A673 (cell line): ENCODE measurements around the gene UBN2. TPM values are rescaled to one million over a fixed set of nuclear protein-coding genes. Genes with fewer than 3 reads are reported as not detected.

Experiments
- BruUV-seq: library from RNA; stranded (reverse); fragments of 400-500 nt; replicated peaks from 2 replicates; lab custom pipeline; 2021; lab: Mats Ljungman, UMichigan
- CTCF ChIA-PET: fragments of 300-600 bp; sonication (Branson Sonifier 250); formaldehyde crosslinking; loops from one replicate; lab custom pipeline; 2022; ENCODE audit warnings: antibody characterized with exemption; lab: Charles Lee
- POLR2A ChIA-PET: fragments of 300-600 bp; sonication (Branson Sonifier 250); formaldehyde crosslinking; loops from one replicate; lab custom pipeline; 2022; ENCODE audit warnings: antibody characterized with exemption; ENCODE audit not compliant: low non-redundant PET; lab: Charles Lee
- DNase-seq: peaks from one replicate; pipeline ENCODE4 v3.0.0-alpha.2; 2015; ENCODE audit warnings: low spot score
- H3K27ac ChIP-seq: fragments of 200-600 bp; sonication (generic); 2 replicates; pipeline ENCODE4 v1.5.1; 2016; ENCODE audit warnings: mixed run types, low read depth, mild to moderate bottlenecking, mixed read lengths, antibody characterized with exemption, low read length; ENCODE audit not compliant: poor library complexity, severe bottlenecking
- H3K27me3 ChIP-seq: fragments of 200-600 bp; sonication (generic); replicated peaks from 2 replicates; pipeline ENCODE4 v1.6.1; 2017; ENCODE audit warnings: mixed run types, low read depth, mild to moderate bottlenecking, mixed read lengths, antibody characterized with exemption, low read length; ENCODE audit not compliant: insufficient read depth, poor library complexity
- H3K36me3 ChIP-seq: fragments of 200-600 bp; sonication (generic); 2 replicates; pipeline ENCODE4 v1.6.1; 2016; ENCODE audit warnings: mixed run types, mild to moderate bottlenecking, mixed read lengths, antibody characterized with exemption, low read length; ENCODE audit not compliant: insufficient read depth, poor library complexity, severe bottlenecking
- H3K4me1 ChIP-seq: fragments of 200-600 bp; sonication (generic); 2 replicates; pipeline ENCODE4 v1.6.1; 2017; ENCODE audit warnings: mixed run types, mild to moderate bottlenecking, mixed read lengths, antibody characterized with exemption, low read length; ENCODE audit not compliant: insufficient read depth, poor library complexity, severe bottlenecking
- H3K4me3 ChIP-seq: fragments of 200-600 bp; sonication (generic); 2 replicates; pipeline ENCODE4 v1.5.1; 2016; ENCODE audit warnings: low read depth, mixed run types, mild to moderate bottlenecking, mixed read lengths, low read length; ENCODE audit not compliant: poor library complexity, severe bottlenecking
- H3K9me3 ChIP-seq: fragments of 200-600 bp; sonication (generic); 2 replicates; pipeline ENCODE4 v1.6.1; 2016; ENCODE audit warnings: mixed run types, low read depth, mild to moderate bottlenecking, mixed read lengths, antibody characterized with exemption, low read length; ENCODE audit not compliant: poor library complexity, severe bottlenecking
- EZH2 ChIP-seq: fragments of 200-600 bp; sonication (generic); IDR thresholded peaks from 2 replicates; pipeline ENCODE4 v1.6.1; 2017; ENCODE audit warnings: borderline replicate concordance, low read depth, mild to moderate bottlenecking, mixed read lengths, antibody characterized with exemption, low read length; ENCODE audit not compliant: poor library complexity, severe bottlenecking
- intact Hi-C: fragments of 100-400 bp; cut with micrococcal nuclease; formaldehyde crosslinking; loops from one replicate; pipeline ENCODE4 v1.10.0; 2022; ENCODE audit not compliant: unreplicated experiment
- total RNA-seq: library from RNA; stranded (reverse); gene quantifications from 2 replicates; pipeline ENCODE4 v1.2.3, GENCODE V29; 2021
- TF ChIP-seq, protein P1 (sequence below): fragments of 300-800, 200-600 bp; sonication (generic); conservative IDR thresholded peaks from 2 replicates; pipeline ENCODE4 v1.5.1; 2017; ENCODE audit warnings: low read depth, mild to moderate bottlenecking, antibody characterized with exemption, low read length, moderate library complexity, mixed read lengths

The UBN2 gene
- total RNA-seq, 1 experiment from 2014 or later, result 14.5 TPM

DNA sequence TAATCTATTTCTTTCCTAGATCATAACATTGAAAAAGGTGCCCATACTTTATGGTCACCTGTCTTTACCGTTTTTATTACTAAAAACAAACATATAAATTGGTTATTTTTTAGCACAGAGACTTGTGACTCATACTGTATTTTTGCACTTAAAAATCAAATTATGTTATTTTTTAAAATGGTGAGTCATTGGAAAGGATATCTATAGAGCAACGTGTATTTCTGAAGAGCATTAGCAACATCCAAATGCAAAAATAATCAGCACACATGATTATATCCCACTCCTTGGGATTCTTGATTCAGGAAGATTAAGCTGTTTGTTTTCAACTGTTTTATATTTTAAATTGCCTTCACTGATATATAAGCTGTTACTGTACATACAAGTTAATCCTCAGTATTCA lies 69.4 kb downstream of the UBN2 start:
- Histone ChIP-seq H3K4me1 (no peaks in the 10 kb centered on the region), H3K4me3 (no peak overlapping the region), H3K27ac (no peak overlapping the region), H3K9me3 (no peaks in the 10 kb centered on the region), H3K27me3 (no peaks in the 10 kb centered on the region), H3K36me3 (no peaks in the 10 kb centered on the region)
- DNase-seq, result no peak
- ChIA-PET POLR2A (no interaction called here), CTCF (no interaction called here)
- intact Hi-C loops, result no loop called here
- BruUV-seq, result no TSS peak
- TF ChIP-seq, protein P1, sequence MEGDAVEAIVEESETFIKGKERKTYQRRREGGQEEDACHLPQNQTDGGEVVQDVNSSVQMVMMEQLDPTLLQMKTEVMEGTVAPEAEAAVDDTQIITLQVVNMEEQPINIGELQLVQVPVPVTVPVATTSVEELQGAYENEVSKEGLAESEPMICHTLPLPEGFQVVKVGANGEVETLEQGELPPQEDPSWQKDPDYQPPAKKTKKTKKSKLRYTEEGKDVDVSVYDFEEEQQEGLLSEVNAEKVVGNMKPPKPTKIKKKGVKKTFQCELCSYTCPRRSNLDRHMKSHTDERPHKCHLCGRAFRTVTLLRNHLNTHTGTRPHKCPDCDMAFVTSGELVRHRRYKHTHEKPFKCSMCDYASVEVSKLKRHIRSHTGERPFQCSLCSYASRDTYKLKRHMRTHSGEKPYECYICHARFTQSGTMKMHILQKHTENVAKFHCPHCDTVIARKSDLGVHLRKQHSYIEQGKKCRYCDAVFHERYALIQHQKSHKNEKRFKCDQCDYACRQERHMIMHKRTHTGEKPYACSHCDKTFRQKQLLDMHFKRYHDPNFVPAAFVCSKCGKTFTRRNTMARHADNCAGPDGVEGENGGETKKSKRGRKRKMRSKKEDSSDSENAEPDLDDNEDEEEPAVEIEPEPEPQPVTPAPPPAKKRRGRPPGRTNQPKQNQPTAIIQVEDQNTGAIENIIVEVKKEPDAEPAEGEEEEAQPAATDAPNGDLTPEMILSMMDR, result no peak
- TF ChIP-seq EZH2, result no peak

DNA sequence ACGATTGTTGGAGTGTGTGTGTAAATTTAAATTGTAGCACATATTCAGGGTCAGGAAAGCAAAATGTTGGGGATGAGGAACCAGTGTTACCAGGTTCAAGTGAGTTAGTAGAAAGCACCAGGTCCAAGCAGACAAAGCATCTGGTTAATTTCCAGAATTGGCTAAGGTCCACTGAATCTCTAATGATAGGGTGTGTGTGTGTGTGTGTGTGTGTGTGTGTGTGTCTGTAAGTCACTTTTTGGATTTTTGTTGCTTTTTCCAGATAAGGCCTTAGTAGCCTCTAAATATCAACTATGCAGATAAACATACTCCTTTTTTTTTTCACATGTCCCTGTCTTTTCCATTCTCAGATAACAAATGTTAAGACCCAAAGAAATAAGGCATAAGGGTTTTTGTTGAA lies 73.5 kb downstream of the UBN2 start:
- no peak for DNase-seq
- CTCF ChIA-PET, result no interaction called here
- POLR2A ChIA-PET, result no interaction called here

DNA sequence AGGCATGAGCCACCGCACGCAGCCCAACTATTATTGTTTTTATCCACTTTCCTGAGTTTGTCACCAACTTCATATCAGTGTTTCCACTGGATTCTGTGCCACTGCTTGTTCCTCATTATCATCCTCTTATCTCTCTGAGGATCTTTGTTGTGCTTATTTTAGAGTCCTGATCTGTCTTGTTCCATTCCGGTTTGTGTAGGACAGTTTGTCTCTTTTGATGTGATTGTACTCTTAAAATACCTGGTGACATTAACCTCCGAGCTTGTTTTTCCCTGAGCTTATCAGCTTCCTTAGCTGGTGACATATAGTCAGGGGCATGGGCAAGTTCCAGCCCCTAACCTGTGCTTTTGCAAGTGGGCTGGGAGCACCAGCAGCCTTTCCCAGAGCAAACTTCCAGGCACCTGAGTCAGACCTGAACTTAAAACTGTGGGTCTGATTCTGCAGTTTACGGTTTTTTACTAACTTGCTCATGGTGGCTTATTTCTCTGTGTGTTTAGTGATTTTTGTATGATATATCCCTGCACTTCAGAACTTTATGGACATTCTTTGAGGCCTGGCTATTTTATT lies 87.0 kb downstream of the UBN2 start:
- no TSS peak for BruUV-seq
- Histone ChIP-seq H3K36me3 (no peaks in the 10 kb centered on the region), H3K4me1 (no peaks in the 10 kb centered on the region), H3K27ac (no peak overlapping the region), H3K4me3 (no peak overlapping the region), H3K27me3 (no peaks in the 10 kb centered on the region), H3K9me3 (no peaks in the 10 kb centered on the region)
- ChIA-PET POLR2A (no interaction called here), CTCF (no interaction called here)
- DNase-seq, result no peak
- intact Hi-C loops, result no loop called here
- TF ChIP-seq, protein P1, result no peak
- no peak for TF ChIP-seq EZH2

More for the DNA sequence above, 73.5 kb downstream of the UBN2 start:
- H3K4me3 ChIP-seq, result no peak overlapping the region
- H3K27ac ChIP-seq, result no peak overlapping the region
- TF ChIP-seq, protein P1, result no peak
- no peak for TF ChIP-seq EZH2
- no peaks in the 10 kb centered on the region for H3K4me1 ChIP-seq
- no peaks in the 10 kb centered on the region for H3K27me3 ChIP-seq
- intact Hi-C loops, result no loop called here
- H3K9me3 ChIP-seq, result no peaks in the 10 kb centered on the region
- BruUV-seq, result no TSS peak
- no peaks in the 10 kb centered on the region for H3K36me3 ChIP-seq
